Aorta (tissue), 5 donors: ENCODE results near the gene PCDH9. TPM values are rescaled to one million over a fixed set of nuclear protein-coding genes. Genes with fewer than 3 reads are reported as not detected.
"Not testable (repeated sequence)": the region's sequence is repeated elsewhere in the genome, so short reads cannot be mapped to it uniquely, and the experiment has no call there.

Source experiments
- ATAC-seq: fragments of 200-7000 bp; cut with Tn5 transposase; one replicate; pipeline ENCODE4 v1.9.1; 2022; ENCODE audit warnings: moderate library complexity; ENCODE audit not compliant: low FRiP score
- DNase-seq, 2 donors: peaks; one replicate each; pipeline ENCODE4 v3.0.0-alpha.2; 2020
- H3K27ac ChIP-seq, 2 donors: one replicate each; pipeline ENCODE4 v1.5.1; 2013; ENCODE audit warnings: low read length in 2 of 2, mild to moderate bottlenecking in 2 of 2, moderate library complexity in 2 of 2, control low read depth in 1 of 2, inconsistent platforms in 1 of 2, low read depth in 1 of 2
- H3K27me3 ChIP-seq, 2 donors: one replicate each; pipeline ENCODE4 v1.6.1; 2013; ENCODE audit warnings: control low read depth in 1 of 2, low read length in 1 of 2, mild to moderate bottlenecking in 1 of 2, moderate library complexity in 1 of 2; ENCODE audit not compliant: insufficient read depth in 2 of 2, control insufficient read depth in 1 of 2
- H3K36me3 ChIP-seq, 2 donors: one replicate each; pipeline ENCODE4 v1.6.1; 2013; ENCODE audit warnings: control low read depth in 1 of 2, low read length in 1 of 2, mild to moderate bottlenecking in 1 of 2; ENCODE audit not compliant: insufficient read depth in 2 of 2, control insufficient read depth in 1 of 2
- H3K4me1 ChIP-seq, 2 donors: one replicate each; pipeline ENCODE4 v1.6.1; 2013; ENCODE audit warnings: low read length in 2 of 2, control low read depth in 1 of 2, mild to moderate bottlenecking in 1 of 2, moderate library complexity in 1 of 2; ENCODE audit not compliant: insufficient read depth in 2 of 2, control insufficient read depth in 1 of 2
- H3K4me3 ChIP-seq, 2 donors: one replicate each; pipeline ENCODE4 v1.5.1; 2013; ENCODE audit warnings: low read length in 2 of 2, control low read depth in 1 of 2, mild to moderate bottlenecking in 1 of 2
- H3K9me3 ChIP-seq: one replicate; pipeline ENCODE4 v1.6.1; 2013; ENCODE audit warnings: mild to moderate bottlenecking, low read length; ENCODE audit not compliant: control insufficient read depth
- WGBS, 2 donors: extraction: QIAGEN DNeasy Blood & Tissue Kit; methylation state at CpG; one replicate each; pipeline ENCODE4 v1.1.7; 2013; 5-methylcytosine and 5-hydroxymethylcytosine counted together
- intact Hi-C, 2 donors: fragments of 100-400 bp; cut with DNase I; formaldehyde crosslinking; loops; one replicate each; pipeline versions ENCODE4 v1.14.2 to v1.15.0; 2022
- polyA plus RNA-seq, 2 donors: library from polyadenylated mRNA; stranded (reverse); fragments of 200-250 nt; gene quantifications; one replicate each; pipeline ENCODE4 v1.2.3, GENCODE V29; 2013
- total RNA-seq, 2 donors: library from RNA; stranded (reverse); fragmentation: NEBNext Ultra II Directional; extraction: Animal tissue kit (Norgen Biotek cat#: 25700); gene quantifications; one replicate each; pipeline ENCODE4 v1.2.1, GENCODE V29; 2021
- donor health status: healthy with polysubstance abuse.
- donor health status: Bipolar disorder and iron deficiency.
- donor health status: DM: no; HTN: no; CAD: no.
- donor health status: DM: no; HTN: no; CAD: no.
- donor health status: DM: yes; HTN: yes; CAD: no.

The PCDH9 gene
- total and polyA plus RNA-seq, 4 donors = 0.38 to 6.3 (median 4.2) TPM

DNA sequence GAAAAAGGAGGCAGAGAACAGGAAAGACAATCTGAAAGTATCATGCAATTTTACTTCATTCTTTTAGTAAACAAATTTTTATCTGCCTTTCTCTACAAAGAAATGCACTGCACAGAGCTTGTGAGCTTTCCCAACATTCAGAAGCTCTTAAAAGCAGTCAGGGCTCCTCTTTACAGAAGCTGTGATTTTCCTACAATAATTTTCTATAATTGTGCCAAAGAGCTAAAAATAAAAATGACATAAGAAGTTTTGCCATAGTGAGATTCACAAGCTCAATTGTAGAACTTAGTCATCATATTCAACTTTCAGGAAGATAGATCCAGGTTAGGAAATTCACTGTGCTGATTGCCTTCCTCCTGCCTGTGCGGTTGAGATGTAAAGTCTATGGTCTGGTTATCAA is 341.4 kb downstream of the PCDH9 start:
- Histone ChIP-seq H3K27ac (no peak overlapping the region), H3K4me1 (no peaks in the 10 kb centered on the region), H3K27me3 (no peaks in the 10 kb centered on the region), H3K9me3 (no peaks in the 10 kb centered on the region), H3K36me3 (no peaks in the 10 kb centered on the region), H3K4me3 (no peak overlapping the region)
- intact Hi-C loops = no loop called here
- DNase-seq (no peak), ATAC-seq (no peak)
- WGBS, 2 donors = 94% methylated on average over 1 of the region's 1 CpG

GRCh38 chr13:66887088-66887487 is 343.0 kb downstream of the PCDH9 start:
- no peaks in the 10 kb centered on the region for H3K36me3 ChIP-seq
- no peak overlapping the region for H3K4me3 ChIP-seq
- no peaks in the 10 kb centered on the region for H3K27me3 ChIP-seq
- ATAC-seq (no peak), DNase-seq (no peak)
- WGBS, 2 donors = 44 to 47% methylated on average over 5 of the region's 5 CpGs
- intact Hi-C loops = no loop called here
- no peak overlapping the region for H3K27ac ChIP-seq
- H3K4me1 ChIP-seq = no peaks in the 10 kb centered on the region
- H3K9me3 ChIP-seq = no peaks in the 10 kb centered on the region

GRCh38 chr13:66886264-66886663 is 343.9 kb downstream of the PCDH9 start:
- no peaks in the 10 kb centered on the region for H3K36me3 ChIP-seq
- DNase-seq (no peak), ATAC-seq (no peak)
- WGBS, 2 donors = 47 to 49% methylated on average over 4 of the region's 4 CpGs
- no peaks in the 10 kb centered on the region for H3K27me3 ChIP-seq
- no peaks in the 10 kb centered on the region for H3K4me1 ChIP-seq
- intact Hi-C loops = no loop called here
- H3K27ac ChIP-seq = no peak overlapping the region
- H3K9me3 ChIP-seq = no peaks in the 10 kb centered on the region
- no peak overlapping the region for H3K4me3 ChIP-seq

DNA sequence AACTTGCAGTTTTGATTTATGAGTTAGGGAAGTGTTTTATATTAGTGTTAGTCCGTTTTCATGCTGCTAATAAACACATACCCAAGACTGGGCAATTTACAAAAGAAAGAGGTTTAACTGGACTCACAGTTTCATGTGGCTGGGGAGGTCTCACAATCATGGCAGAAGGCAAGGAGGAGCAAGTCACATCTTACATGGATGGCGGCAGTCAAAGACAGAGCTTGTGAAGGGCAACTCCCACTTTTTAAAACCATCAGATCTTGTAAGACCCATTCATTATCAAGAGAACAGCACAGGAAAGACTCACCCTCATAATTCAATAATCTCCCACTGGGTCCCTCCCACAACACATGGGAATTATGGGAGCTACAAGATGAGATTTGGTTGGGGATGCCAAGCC is 349.0 kb downstream of the PCDH9 start:
- H3K36me3 ChIP-seq, H3K27ac ChIP-seq, H3K9me3 ChIP-seq, intact Hi-C loops, H3K4me3 ChIP-seq, H3K27me3 ChIP-seq, ATAC-seq, H3K4me1 ChIP-seq, DNase-seq: not testable (repeated sequence)
- WGBS, 2 donors = 71 to 73% methylated on average over 2 of the region's 2 CpGs

GRCh38 chr13:66879988-66880387 is 350.1 kb downstream of the PCDH9 start:
- Histone ChIP-seq H3K27me3 (no peaks in the 10 kb centered on the region), H3K4me1 (no peaks in the 10 kb centered on the region), H3K4me3 (no peak overlapping the region), H3K27ac (no peak overlapping the region), H3K36me3 (no peaks in the 10 kb centered on the region), H3K9me3 (no peaks in the 10 kb centered on the region)
- no peak for DNase-seq
- WGBS, 2 donors = 92 to 94% methylated on average over 1 of the region's 1 CpG
- intact Hi-C loops = no loop called here
- no peak for ATAC-seq

GRCh38 chr13:66875264-66875663 is 354.9 kb downstream of the PCDH9 start:
- WGBS, 2 donors = 20 to 36% methylated on average over 4 of the region's 4 CpGs
- Histone ChIP-seq H3K4me1 (no peaks in the 10 kb centered on the region), H3K27ac (no peak overlapping the region), H3K9me3 (no peaks in the 10 kb centered on the region), H3K4me3 (no peak overlapping the region), H3K27me3 (no peaks in the 10 kb centered on the region), H3K36me3 (no peaks in the 10 kb centered on the region)
- no peak for DNase-seq
- ATAC-seq = no peak
- intact Hi-C loops = no loop called here

DNA sequence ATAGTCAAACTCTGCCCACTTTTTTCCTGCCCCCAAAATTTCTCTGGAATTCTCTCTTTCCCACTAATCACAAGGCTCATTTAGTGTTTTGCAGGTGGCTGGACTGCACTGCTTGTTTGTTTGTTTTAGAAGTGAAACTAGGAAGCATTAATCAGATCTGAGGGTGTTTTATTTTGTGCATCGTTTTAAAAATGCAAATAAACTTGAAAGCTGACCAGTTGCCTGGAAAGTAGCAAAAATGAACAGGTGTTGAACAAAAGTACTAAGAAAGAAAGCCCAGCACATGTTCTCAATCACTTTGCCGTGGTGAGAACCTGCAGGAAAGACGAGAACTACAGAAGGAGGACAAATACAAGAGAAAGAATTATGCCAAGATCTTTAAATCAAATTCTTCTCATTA is 365.5 kb downstream of the PCDH9 start:
- H3K4me1 ChIP-seq = no peaks in the 10 kb centered on the region
- H3K36me3 ChIP-seq = no peaks in the 10 kb centered on the region
- DNase-seq (no peak), ATAC-seq (no peak)
- 52 to 53% methylated on average over 3 of the region's 3 CpGs for WGBS, 2 donors
- H3K9me3 ChIP-seq = no peaks in the 10 kb centered on the region
- H3K4me3 ChIP-seq = no peak overlapping the region
- no peaks in the 10 kb centered on the region for H3K27me3 ChIP-seq
- intact Hi-C loops = no loop called here
- H3K27ac ChIP-seq = no peak overlapping the region

DNA sequence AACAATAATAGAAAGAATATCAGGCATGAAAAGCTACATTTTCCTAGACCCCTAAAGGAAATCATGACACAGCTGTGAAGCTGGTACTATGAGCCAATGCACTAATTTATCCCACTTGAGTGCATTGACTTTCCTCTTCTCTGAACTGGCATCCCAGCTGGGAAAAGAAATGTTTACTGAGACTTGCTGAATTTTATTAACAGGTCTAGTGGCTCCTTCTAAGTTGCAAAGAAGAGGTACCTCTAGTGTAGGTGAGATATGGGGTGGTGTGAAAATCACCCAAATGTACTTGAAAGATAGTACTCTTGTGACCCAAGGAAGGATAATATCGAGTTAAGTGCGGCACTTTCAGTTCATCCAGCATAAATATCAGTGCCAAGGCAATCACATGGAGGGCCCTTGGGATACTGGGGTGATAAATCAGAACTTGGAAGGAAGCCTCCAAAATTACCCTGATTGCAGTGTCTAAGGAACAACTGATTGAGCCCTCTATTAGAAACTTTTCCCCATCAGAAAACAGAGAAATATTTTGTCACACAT is 369.2 kb downstream of the PCDH9 start:
- H3K4me3 ChIP-seq = no peak overlapping the region
- H3K4me1 ChIP-seq = no peaks in the 10 kb centered on the region
- WGBS, 2 donors = 56 to 59% methylated on average over 2 of the region's 2 CpGs
- no peaks in the 10 kb centered on the region for H3K27me3 ChIP-seq
- intact Hi-C loops = no loop called here
- no peak for DNase-seq
- H3K27ac ChIP-seq = no peak overlapping the region
- H3K9me3 ChIP-seq = no peaks in the 10 kb centered on the region
- no peaks in the 10 kb centered on the region for H3K36me3 ChIP-seq
- no peak for ATAC-seq

GRCh38 chr13:66859934-66860877 is 369.9 kb downstream of the PCDH9 start:
- Histone ChIP-seq H3K4me1 (no peaks in the 10 kb centered on the region), H3K27ac (no peak overlapping the region), H3K4me3 (no peak overlapping the region), H3K36me3 (no peaks in the 10 kb centered on the region), H3K9me3 (no peaks in the 10 kb centered on the region), H3K27me3 (no peaks in the 10 kb centered on the region)
- WGBS, 2 donors = 84 to 85% methylated on average over 8 of the region's 8 CpGs
- ATAC-seq (no peak), DNase-seq (no peak)
- intact Hi-C loops = no loop called here
